Calu3 (cell line): ENCODE data around the gene EIF6. TPM values are rescaled to one million over a fixed set of nuclear protein-coding genes. Genes with fewer than 3 reads are reported as not detected.
A peak's percentile ranks its signal among the peaks of the same experiment; 100 is the strongest.

Experiments
- BruUV-seq: library from RNA; stranded (reverse); fragments of 400-500 nt; replicated peaks from 2 replicates; lab custom pipeline; 2021; lab: Mats Ljungman, UMichigan
- CTCF ChIA-PET: fragments of 300-600 bp; sonication (Branson Sonifier 250); formaldehyde crosslinking; loops from one replicate; lab custom pipeline; 2022; ENCODE audit warnings: antibody characterized with exemption; lab: Charles Lee
- DNase-seq: peaks from one replicate; pipeline ENCODE4 v3.0.0; 2022
- H3K27ac Mint-ChIP-seq: one replicate; pipeline ENCODE4 v1.8.0; 2022; ENCODE audit warnings: mixed read lengths; ENCODE audit not compliant: unreplicated experiment
- H3K27me3 Mint-ChIP-seq: one replicate; pipeline ENCODE4 v1.8.0; 2022; ENCODE audit warnings: mixed read lengths; ENCODE audit not compliant: unreplicated experiment
- H3K36me3 Mint-ChIP-seq: one replicate; pipeline ENCODE4 v1.8.0; 2022; ENCODE audit warnings: mild to moderate bottlenecking, moderate library complexity, mixed read lengths; ENCODE audit not compliant: insufficient read depth, unreplicated experiment
- H3K4me1 Mint-ChIP-seq: one replicate; pipeline ENCODE4 v1.8.0; 2022; ENCODE audit warnings: mild to moderate bottlenecking, low read depth, mixed read lengths; ENCODE audit not compliant: unreplicated experiment
- H3K4me3 Mint-ChIP-seq: one replicate; pipeline ENCODE4 v1.8.0; 2022; ENCODE audit warnings: mild to moderate bottlenecking, low read depth, moderate library complexity, mixed read lengths; ENCODE audit not compliant: unreplicated experiment
- H3K9me3 Mint-ChIP-seq: one replicate; pipeline ENCODE4 v1.8.0; 2022; ENCODE audit warnings: low read depth, mixed read lengths; ENCODE audit not compliant: unreplicated experiment
- CTCF ChIP-seq: fragments of 200-600 bp; IDR thresholded peaks from one replicate; pipeline ENCODE4 v1.8.0; 2022; ENCODE audit warnings: antibody characterized with exemption; ENCODE audit not compliant: unreplicated experiment
- intact Hi-C: fragments of 100-400 bp; cut with micrococcal nuclease; formaldehyde crosslinking; loops from one replicate; pipeline ENCODE4 v1.10.0; 2022; ENCODE audit not compliant: unreplicated experiment
- total RNA-seq: library from RNA; stranded (reverse); gene quantifications from 2 replicates; pipeline ENCODE4 v1.2.3, GENCODE V29; 2022

EIF6 gene
- total RNA-seq, 1 experiment from 2014 or later: 271 TPM

GRCh38 chr20:35283441-35284266 is 918 bp downstream of the EIF6 start:
- CTCF ChIA-PET: interaction anchor here (0.6 to 2.1 kb wide), 10 partner anchors 11 to 191 kb away, joined by 3 to 25 read pairs (median 4); partner anchors contain the start of gene TRPC4AP
- TSS peak; percentile 63 for BruUV-seq
- peak overlapping the region; percentile 77 for H3K27ac Mint-ChIP-seq
- H3K4me3 Mint-ChIP-seq: peak overlapping the region; percentile 83
- peaks cover 36% of the 10 kb centered on the region for H3K4me1 Mint-ChIP-seq
- peaks cover 77% of the 10 kb centered on the region for H3K36me3 Mint-ChIP-seq
- no peaks in the 10 kb centered on the region for H3K9me3 Mint-ChIP-seq
- DNase-seq: no peak
- no peak for TF ChIP-seq CTCF
- intact Hi-C loops: loop anchor here (1.0 kb wide), 1 partner anchor 21 kb away; no protein-coding TSS in a partner anchor
- H3K27me3 Mint-ChIP-seq: no peaks in the 10 kb centered on the region

GRCh38 chr20:35281506-35282101 is 3.0 kb downstream of the EIF6 start:
- TF ChIP-seq CTCF: no peak
- no TSS peak for BruUV-seq
- Mint-ChIP-seq H3K36me3 (peaks cover 93% of the 10 kb centered on the region), H3K27me3 (no peaks in the 10 kb centered on the region), H3K4me1 (peaks cover 44% of the 10 kb centered on the region), H3K27ac (no peak overlapping the region), H3K4me3 (no peak overlapping the region), H3K9me3 (no peaks in the 10 kb centered on the region)
- CTCF ChIA-PET: interaction anchor here (1.4 kb wide), 1 partner anchor 10 kb away, joined by 3 read pairs; no protein-coding TSS in a partner anchor
- no peak for DNase-seq
- intact Hi-C loops: no loop called here

- Mint-ChIP-seq H3K27me3 (no peaks in the 10 kb centered on the region), H3K4me1 (peaks cover 35% of the 10 kb centered on the region), H3K36me3 (peaks cover 96% of the 10 kb centered on the region), H3K27ac (peak overlapping the region; percentile 95), H3K4me3 (no peak overlapping the region), H3K9me3 (no peaks in the 10 kb centered on the region)
- intact Hi-C loops: no loop called here
- no peak for DNase-seq
- TF ChIP-seq CTCF: no peak
- no TSS peak for BruUV-seq
- CTCF ChIA-PET: interaction anchor here (0.7 to 1.4 kb wide), 2 partner anchors 9 to 97 kb away, joined by 3 to 6 read pairs; no protein-coding TSS in a partner anchor
Observed at GRCh38 chr20:35280523-35280922, 4.0 kb downstream of the EIF6 start.

- H3K4me1 Mint-ChIP-seq: peaks cover 26% of the 10 kb centered on the region
Observed at GRCh38 chr20:35279533-35280174, 4.9 kb downstream of the EIF6 start.

More at GRCh38 chr20:35279533-35280174, 4.9 kb downstream of the EIF6 start:
- DNase-seq: no peak
- TF ChIP-seq CTCF: no peak
- Mint-ChIP-seq H3K27me3 (no peaks in the 10 kb centered on the region), H3K4me3 (no peak overlapping the region), H3K27ac (peak overlapping the region; percentile 95), H3K9me3 (no peaks in the 10 kb centered on the region), H3K36me3 (peaks cover 96% of the 10 kb centered on the region)
- CTCF ChIA-PET: no interaction called here
- intact Hi-C loops: no loop called here
- no TSS peak for BruUV-seq
